GM18520 (cell line): ENCODE results near the gene COL5A1.
"Not testable (repeated sequence)": the region's sequence is repeated elsewhere in the genome, so short reads cannot be mapped to it uniquely, and the experiment has no call there.

Experiments
- ATAC-seq: cut with Tn5 transposase; IDR thresholded peaks from one replicate; pipeline ENCODE4 v1.9.1; 2021; ENCODE audit not compliant: unreplicated experiment

Gene COL5A1

DNA sequence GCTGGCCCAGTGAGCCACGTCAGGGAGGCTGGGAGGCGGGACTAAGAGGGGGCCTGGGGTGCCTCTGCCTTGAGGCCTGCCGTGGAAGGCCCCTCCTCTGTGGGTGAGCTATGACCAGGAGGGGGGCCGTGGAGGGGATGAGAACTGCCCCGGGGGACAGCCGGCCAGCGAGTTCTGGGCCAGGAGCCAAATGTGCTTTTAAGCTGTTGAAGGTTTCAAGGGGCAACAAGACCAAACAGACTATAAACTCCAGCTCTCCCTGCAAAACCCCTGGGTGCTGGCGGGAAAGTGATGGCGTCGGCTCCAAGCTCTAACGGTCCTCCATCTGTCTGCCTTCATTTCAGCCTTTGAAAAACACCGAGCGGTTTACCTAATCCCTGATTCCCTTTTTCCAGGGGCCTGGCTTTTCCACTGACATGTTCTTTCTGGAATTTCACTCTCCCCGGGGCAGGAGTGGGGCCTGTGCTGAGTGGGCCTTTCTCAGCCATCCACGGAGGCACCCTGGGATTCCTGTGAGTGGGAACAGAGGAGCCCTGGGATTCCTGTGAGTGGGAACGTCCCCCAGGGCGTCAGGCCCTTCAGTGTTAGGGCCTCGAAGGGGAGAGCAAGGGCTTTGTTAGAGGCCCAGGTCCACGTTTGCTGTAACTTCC, 65.6 kb downstream of the COL5A1 start:
- no peak for ATAC-seq

DNA sequence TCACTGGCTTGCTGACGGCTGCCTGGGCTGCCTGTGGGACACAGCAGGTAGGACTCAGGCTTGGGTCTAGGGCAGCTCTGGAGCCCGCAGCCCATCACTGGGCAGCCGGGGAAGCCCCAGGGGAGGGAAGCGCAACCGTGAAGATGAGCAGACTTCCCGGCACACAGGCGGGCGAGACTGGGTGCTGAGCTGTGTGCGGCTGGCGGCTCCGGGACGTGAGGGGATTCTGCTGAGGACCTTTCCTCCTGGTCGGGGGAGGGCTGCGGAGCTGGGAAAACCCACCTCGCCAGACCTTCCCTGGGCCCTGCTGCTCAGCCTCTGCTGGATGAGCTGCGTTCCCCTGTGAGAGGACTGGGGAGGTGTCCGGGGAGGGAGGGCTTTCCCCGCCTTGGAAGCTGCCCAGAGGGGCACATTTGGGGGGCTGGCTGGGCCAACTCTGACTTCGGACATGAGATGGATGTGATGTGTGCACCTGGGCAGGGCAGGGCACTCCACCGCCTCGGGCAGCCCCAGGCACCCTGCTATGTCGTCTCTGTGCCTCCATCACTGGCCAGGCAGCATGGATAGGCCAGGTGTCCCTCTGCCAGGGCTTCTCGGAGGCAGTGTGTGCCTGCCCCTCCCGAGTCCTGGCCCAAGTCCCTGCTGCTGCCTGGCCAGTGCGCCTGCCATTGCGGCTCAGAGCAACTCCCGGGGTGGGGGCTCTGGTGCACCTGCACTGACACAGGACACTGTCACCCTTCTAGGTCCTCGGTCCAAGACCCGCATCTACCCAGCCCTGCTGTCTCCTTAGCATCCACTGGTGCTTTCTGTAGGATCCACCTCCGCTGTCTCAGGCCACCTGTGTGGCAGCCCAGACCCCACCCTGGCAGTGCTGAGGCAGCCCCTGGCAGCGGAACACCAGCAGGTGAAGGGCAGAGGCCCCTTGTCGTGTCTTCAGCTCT, 66.4 kb downstream of the COL5A1 start:
- no peak for ATAC-seq

DNA sequence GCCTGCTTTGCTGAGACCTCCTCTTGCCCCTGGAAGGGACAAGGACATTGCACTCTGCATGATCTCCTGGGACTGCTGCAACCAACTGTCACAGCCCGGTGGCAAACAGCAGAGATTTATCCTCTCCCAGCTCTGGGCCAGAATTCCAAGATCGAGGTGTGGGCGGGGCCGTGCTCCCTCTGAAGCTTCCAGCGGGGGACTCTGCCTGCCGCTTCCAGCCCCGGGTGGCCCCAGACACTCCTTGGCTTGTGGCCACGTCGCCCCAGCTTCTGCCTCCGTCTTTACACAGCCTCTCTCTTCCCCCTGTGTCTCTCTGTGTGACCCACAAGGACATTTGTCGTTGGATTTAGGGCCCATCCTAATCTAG, 67.1 kb downstream of the COL5A1 start:
- no peak for ATAC-seq

DNA sequence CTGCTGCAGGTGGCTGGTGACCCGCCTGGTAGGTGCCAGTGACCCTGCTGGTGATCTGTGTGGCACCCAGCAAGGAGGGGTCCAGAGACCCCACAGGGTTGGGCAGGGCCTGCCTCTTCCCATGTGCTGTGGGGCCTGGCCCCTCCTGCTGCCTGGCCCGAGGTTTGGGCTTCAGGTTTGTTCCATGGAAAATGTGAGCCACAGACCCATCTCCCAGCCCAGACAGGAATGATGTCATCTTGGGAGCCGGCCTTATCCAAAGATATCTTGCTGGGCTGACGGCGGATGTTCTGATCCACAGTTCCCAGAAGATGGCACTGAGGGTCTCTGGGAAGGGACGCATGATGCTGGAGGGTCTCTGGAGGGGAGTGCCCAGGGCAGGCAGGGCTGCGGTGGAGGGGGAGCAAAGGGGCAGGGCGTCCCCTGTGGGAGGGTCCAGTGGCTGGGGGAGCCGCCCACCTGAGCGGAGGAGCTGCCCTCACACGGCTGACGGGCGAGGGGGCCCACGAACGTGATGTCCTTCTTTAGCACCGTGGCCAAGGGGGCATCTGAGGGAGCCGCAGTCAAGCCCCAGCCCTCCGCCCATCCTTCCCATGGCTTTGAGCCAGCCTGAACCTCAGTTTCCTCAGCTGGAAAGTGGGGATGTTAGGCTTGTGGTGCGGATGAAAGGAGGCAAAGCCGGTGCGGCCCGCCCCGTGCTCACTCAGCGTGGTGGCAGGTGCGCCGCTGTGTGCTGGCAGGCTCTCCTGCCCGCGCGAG, 68.1 kb downstream of the COL5A1 start:
- ATAC-seq: no peak

DNA sequence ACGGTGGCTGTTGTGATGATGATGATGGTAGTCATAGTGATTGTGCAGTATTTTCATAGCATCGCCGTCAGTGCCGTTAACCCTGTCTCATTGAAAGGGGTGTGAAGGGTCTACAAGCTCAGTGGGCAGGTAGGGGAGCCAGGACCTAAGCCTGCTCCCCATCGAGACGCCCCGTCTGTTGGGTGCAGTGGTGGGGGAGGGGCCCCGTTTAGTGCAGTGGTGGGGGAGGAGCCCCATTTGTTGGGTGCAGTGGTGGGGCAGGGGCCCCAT, 68.6 kb downstream of the COL5A1 start:
- no peak for ATAC-seq

DNA sequence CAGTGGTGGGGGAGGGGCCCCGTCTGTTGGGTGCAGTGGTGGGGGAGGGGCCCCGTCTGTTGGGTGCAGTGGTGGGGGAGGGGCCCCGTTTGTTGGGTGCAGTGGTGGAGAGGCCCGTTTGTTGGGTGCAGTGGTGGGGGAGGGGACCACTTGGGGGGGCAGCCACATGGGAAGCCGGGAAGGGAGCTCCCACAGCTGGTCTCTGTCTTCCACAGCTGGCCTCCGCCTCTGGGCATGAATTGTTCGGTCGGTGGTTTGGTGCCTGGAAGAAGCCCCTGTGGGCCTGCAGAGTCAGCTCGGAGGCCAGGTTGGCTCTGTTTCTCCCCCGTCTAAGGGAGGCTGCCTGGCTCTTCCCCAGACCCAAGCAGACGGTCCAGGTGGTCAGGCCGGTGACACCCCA, 69.3 kb downstream of the COL5A1 start:
- ATAC-seq: no peak

DNA sequence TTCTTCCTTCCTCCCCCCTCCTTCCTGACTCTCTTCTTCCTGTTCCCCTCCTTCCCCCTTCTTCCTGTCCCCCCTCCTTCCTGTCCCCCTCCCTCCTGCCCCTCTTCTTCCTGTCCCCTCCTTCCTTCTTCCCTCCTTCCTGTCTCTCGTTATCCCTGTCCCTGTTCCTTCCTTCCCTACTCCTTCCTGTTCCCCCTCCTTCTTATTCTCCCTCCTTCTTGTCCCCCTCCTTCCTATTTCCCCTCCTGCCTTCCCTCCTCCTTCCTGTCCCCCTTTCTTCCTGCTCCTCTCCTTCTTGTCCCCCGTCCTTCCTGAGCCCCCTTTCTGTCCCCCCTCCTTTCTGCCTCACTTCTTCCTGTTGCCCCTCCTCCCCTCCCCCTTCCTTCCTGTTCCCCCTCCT, 70.6 kb downstream of the COL5A1 start:
- ATAC-seq: no peak

DNA sequence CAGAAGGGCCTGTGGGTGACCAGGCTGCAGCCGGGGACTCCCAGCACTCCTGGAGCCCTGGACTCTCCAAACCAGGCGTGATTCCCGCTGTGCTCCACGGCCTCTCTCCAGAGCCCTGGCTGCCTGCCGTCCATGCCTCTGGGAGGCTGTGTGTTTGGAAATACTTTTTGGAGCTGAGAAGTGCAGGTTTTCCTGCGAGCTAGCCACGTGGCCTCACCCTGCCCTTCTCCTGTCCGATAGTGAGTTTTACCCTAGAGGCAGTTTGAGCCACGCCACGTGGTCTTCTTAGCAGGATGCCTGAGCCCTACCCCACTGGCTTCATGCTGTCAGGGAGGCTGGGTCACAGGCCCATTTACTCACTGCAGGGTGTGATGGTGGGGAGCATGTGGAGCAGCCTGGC, 71.3 kb downstream of the COL5A1 start:
- no peak for ATAC-seq

DNA sequence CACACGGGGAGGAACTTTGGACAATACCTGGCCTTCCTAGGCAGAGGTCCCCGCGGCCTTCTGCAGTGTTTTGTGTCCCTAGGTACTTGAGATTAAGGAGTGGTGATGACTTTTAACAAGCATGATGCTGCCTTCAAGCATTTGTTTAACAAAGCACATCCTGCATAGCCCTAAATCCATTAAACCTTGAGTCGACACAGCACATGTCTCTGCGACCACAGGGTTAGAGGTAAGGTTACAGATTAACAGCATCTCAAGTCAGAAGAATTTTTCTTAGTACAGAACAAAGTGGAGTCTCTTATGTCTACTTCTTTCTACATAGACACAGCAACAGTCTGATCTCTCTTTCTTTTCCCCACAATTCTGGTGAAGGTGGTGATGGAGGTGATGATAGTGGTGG, 73.9 kb downstream of the COL5A1 start:
- ATAC-seq: not testable (repeated sequence)

DNA sequence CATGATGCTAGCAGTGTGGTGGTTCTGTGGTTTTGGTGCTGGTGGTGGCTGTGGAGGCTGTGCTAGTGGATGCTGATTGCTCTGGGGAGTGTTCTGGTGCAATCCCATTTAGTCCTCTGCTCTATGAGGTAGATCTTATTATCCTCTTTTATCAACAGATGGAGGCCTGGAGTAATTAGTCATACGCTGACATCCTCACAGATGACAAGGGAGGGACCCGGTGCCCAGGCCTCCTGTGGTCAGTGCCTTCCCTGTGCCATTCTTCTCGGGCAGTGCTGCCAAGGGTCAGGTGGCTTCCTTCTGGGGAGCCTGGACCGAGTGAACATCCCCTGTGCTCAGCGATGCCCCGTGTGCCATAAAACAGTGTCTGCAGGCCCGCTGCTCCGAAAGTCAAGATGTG, 74.5 kb downstream of the COL5A1 start:
- no peak for ATAC-seq

DNA sequence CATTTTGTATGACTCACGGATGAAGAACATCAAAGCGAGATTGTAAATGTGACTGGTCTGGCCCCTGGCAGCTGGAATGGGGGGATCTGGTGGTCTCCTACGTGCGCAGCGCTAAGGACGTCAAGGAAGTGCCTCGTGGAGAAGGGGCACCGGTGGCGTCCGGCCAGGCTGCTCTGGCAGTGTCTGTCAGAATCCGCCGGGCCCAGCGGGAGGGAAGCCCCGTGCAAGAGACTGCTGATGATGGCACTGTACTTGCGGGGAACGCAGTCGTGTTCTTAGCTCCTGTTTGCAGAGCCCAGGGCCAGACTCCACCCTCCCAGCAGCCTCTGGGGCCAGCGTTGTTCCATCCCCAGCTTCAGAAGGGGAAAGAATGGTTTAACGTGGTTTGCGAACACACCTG, 75.5 kb downstream of the COL5A1 start:
- ATAC-seq: no peak

DNA sequence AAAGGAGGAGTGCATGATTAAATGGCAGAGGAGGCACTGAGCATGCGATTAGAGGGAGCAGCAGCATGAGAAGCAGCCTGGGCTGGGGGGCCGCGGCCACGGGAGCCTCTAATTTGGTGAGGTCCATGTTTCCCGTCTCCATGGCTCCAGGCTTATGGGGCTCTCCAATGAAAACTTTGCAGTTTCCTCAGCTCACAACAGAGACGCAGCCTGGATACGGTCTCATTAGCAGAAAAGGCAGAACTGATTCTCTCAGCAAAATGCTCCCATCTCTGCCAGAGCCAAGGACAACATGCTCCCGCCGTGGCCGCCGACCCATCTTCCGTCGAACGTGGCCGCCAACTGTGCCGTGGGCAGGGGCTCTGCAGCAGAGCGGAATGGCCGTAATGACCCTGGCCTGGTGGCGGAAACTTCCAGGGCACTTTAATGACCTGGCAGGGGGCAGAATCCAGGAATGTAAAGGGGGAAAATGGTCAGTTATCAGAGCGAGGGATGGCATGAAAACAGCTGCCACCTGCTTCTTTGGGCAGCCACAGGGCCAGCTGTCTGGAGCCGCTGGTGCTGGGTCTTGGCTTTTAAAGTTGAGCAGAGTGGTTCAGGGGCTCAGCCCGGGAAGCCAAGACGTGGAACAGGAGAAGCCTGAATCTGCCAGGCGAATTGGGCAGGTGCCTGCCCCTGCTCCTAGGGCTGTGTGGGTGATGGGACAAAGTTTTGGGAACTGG, 76.5 kb downstream of the COL5A1 start:
- no peak for ATAC-seq

DNA sequence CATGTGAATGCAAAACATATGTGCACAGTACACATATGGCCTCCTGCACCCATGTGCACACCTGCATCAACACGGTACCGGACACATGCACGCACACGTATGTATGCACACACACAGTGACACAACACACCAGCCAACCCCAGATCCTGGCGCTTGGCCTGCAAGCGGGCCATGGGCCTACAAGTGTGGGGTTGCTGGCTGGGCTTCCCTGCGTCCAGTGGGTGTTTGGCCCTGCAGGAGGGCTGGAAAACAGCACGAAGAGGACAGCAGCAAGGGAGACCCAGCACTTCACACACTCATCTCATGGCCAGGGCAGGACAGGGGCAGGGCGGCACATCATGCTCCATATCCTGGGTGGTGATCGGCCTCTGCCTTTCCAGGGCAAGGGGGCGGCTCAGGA, 77.7 kb downstream of the COL5A1 start:
- no peak for ATAC-seq

DNA sequence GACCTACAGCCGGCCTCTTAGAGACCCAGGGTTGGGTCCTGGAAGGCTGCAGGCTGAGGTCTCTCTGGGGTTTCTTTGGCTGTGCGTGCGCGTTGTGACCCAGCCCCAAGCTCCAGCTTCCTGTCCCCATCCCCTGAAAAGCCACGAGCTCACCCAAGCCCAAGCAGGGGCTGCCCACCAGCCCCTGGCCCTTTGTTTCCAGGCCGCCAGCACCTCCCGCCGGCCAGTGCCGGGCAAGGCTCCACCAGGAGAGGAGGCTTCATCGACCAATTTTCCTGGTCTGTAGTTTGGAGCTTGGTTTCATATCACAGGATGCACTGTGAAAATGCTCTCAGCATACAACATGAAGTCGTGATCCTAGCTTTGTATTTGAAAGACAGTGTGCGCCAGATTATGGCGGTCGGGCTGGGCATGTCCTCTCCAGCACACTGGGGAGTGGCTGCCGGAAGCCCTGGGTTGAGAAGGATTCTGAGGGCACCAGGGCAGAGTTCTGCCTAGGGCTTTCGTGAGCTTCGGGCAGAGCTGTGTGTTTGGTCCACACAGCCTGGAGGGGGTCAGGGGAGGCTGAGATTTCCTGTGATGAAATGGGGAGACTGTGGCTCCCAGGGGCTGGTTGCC, 78.6 kb downstream of the COL5A1 start:
- no peak for ATAC-seq

DNA sequence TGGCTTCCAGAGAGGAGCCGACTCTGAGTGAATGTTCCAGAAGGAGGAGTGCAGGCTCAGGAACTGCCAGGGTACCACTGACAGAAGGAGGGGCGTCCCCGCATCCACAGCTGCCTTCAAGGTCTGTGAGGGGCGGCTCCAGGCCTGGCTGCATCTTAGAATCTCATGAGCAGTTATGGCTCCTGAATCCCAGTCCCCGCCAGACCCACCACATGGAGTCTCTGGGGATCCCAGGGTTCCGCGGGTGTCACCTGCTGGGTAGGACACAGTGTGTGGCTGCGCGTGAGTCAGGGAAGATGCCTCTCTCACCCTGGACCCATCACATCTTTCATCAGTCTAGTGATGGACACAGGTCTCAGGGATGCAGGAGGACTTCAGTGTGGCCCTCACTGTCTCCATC, 79.2 kb downstream of the COL5A1 start:
- no peak for ATAC-seq

DNA sequence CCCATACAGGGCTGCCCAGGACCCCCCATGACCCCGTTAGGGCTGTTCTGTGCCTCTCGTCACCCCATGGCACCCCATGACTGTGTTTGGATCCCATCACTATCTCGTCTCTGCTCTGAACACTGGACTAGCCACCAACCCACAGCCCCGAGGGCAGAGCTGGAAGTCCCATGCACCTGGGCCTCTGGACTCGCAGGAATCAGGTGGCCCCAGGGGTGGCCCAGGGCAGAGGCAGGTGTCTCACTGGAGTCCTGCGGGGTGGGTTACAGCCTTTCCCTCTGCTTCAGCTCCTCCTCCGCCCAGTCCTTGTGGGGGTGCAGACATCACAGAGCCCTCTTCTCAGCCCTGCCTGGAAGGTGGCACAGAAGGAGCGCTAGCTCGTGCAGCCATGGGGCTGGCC, 79.7 kb downstream of the COL5A1 start:
- no peak for ATAC-seq

DNA sequence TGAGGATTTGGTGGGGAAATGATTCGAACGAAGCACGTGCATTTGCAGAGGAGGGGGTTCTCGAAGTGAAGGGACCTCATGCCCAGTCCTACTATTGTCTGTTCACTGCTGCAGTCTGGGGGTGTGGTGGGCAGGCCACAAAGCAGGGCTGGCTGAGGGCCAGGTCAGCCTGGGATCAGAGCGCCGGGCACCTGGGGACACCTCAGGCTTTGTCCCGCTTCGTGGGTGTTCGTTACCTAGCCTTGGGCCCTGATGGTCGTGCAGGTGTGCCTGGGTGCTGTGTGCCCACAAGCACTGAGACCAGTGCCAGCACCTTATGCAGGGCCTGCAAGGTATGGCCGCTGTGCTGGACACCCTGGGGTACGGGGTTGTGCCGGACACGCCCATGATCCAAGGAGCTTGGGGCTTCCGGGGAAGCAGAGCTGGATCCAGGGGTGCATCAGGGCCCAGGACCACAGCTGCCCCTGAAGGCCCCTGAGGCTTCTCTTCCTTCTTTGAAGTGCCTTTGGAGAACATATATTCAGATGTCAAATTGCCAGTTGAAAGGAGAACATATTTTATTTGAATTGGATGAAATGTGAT, 80.6 kb downstream of the COL5A1 start:
- ATAC-seq: no peak

DNA sequence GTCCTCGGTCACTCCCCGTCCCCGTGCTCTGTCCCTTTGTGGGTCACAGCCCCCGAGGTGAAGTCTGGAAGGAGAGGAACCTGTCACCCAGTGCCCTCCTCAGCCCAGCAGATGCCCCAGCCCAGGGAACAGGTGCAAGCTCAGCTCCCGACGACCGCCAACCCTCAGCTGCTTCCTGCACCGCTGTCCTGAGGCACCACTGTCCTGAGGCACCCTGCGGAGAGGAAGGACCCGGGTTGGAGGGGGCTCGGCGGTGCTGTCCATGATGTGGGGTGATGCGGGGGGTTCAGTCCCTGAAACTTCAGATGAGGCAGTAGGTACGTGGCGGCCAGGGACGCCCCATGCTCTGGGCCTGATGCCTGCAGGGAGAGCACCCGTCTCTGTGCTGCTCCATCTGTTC, 81.4 kb downstream of the COL5A1 start:
- no peak for ATAC-seq

DNA sequence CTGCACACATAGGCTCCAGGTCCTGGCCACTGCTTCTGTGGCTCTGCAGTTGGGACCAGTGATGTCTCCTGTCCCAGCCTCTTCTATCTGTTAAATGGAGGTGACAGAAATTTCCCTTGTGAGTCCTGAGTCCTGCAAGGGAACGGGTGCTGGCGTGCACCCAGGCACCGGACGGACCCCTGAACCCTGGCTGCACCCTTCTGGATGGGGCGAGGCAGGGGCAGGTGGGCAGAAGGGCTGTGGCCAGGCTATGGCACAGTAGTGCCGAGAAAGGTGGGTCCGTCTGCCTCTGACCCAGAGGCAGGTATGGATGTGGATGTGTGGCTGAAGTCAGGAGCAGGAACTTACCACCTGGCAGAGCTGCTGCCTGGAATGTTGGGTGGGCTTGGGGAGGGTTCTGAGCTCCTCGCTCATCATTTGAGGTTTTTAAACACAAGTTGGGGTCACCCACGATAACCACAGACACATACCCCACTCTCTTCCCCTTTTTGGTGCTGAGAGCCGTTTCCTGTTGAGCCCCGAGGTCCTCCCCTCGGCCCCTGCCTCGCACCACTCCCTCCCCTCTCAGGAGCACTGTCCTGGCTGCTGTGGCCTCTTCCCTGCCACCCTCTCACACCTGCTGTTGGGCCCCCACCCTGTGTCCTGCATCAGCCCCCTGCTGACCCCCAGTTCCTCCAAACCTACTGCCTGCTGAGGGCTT, 82.0 kb downstream of the COL5A1 start:
- ATAC-seq: no peak
